GM21447 (cell line): Measurements from ENCODE around the gene CHRNA9.

Experiments
- ATAC-seq: cut with Tn5 transposase; IDR thresholded peaks from one replicate; pipeline ENCODE4 v1.9.1; 2021; ENCODE audit not compliant: unreplicated experiment

The CHRNA9 gene

DNA sequence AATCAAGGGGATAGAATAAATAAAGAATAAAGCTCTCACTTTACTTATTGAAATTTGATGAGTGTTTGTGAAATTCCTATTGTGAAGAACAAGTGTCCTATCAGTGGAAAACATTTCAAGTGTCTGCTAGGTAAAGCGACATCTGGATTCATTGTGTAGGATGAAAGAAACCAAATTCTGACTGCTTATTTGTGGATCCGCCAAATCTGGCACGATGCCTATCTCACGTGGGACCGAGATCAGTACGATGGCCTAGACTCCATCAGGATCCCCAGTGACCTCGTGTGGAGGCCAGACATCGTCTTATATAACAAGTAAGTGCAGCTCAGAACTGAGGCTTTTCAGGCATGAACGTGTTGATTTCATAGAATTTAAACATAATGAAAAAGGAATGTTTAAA, 1.9 kb downstream of the CHRNA9 start:
- no peak for ATAC-seq

- ATAC-seq = no peak
Measured at GRCh38 chr4:40337523-40337922, 2.4 kb downstream of the CHRNA9 start.

- ATAC-seq = no peak
Measured at GRCh38 chr4:40340030-40340429, 4.9 kb downstream of the CHRNA9 start.

DNA sequence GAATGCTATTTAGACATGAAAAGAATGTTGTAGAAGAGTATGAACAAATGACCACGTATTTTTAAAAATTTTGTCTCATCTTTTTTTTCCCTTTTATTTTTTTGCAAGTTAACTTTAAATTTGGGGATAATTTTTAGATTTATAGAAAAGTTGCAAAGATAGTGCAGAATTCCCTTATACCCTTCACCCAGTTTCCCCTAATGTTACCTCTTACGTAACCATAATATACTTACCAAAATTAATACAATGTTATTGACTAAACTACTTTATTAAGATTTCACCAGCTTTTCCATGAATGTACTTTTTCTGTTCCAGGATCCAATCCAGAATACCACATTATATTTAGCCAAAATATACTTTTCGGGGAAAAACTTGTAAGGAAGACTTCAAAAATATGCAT, 12.3 kb downstream of the CHRNA9 start:
- ATAC-seq = no peak

GRCh38 chr4:40348000-40348399, 12.9 kb downstream of the CHRNA9 start:
- no peak for ATAC-seq

GRCh38 chr4:40349561-40350198, 14.5 kb downstream of the CHRNA9 start:
- no peak for ATAC-seq

DNA sequence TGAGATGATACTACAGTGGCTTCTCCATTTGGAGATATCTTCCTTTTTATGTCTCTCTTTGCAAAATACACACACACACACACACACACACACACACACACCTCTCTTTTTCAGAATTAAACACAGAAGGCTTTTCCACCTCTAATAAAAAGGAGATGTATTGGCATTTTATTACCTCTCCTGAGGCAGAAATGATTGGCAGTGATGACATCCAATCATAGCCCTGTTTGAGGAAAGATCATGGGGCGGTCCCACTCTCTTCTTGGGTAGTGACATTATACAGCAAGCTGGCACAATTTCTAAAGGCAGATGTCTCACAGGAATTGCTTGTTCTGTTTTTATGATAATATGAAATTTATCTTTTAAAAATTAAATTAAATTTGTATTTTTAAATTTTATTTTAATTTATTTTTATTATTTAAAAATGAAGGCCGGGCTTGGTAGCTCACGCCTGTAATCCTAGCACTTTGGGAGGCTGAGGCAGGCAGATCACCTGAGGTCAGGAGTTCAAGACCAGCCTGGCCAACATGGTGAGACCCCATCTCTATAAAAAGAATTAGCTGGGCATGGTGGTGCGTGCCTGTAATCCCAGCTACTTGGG, 15.6 kb downstream of the CHRNA9 start:
- no peak for ATAC-seq

DNA sequence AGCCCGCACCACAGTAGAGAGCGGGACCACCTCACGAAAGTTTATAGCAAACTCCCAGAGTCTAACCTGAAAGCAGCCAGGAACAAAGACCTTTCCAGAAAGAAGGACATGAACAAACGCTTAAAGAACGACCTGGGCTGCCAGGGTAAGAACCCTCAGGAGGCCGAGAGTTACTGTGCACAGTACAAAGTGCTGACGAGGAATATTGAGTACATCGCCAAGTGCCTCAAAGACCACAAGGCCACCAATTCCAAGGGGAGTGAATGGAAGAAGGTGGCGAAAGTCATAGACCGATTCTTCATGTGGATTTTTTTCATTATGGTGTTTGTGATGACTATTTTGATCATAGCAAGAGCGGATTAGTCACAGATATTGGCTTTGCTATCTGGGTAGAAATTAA, 19.0 kb downstream of the CHRNA9 start:
- ATAC-seq = no peak

DNA sequence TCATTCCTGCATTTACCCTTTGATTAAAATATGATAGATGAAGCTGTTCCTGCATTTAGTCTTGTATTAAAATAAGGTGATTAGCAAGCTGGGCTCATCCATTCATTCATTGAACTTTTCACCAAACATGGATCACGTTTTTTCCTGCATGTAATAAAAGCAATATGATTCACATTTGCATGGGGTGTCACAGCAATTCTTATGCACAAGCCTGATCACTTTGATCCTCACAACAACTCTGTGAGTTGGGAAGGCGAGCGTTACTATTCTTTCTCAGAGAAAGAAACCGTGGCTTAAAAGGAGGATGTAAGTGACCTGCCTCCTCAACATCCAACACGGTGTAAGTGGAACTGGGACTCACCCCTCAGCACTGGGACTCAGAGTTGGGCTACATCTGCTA, 20.0 kb downstream of the CHRNA9 start:
- no peak for ATAC-seq

DNA sequence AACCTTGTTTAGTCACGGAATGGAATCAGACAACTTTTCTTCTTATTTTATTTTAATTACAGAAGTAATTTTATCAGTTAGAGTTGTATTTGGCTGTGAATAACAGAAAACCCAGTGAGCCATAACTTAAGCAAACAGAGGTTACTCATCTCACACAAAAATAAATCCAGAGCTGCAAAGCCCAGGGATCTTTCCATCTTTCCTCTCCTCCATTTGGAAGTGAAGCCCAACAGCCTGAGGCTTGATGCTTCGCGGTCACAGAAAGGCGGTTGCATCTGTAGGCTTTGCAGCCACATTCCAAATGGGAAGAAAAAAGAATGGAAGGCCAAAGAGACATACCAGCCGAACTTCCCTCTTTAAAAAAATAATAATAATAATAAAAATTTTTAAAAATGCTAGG, 22.6 kb downstream of the CHRNA9 start:
- ATAC-seq = no peak

- no peak for ATAC-seq
Measured at GRCh38 chr4:40361338-40361737, 26.2 kb downstream of the CHRNA9 start.

GRCh38 chr4:40363382-40363920, 28.3 kb downstream of the CHRNA9 start:
- no peak for ATAC-seq

- no peak for ATAC-seq
Measured at GRCh38 chr4:40363945-40364344, 28.8 kb downstream of the CHRNA9 start.

DNA sequence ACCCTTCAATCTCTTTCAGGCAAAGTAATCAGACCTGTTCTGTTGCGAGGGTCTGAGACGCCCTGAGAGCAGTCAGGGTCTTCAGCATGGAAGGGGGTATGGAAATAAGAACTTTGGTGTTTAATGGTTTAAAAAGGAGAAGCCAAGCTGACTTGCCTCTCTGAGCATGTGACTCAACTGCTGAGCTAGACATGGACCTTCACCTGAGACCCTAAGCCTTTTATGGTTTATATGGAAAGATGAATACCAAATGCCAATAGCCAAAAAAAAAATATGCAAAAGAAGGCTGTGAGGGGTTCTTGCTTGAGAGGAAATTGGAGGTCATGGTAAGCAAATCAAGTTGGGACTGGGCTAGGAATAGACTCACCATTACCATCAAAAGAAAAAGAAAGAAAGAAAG, 30.6 kb downstream of the CHRNA9 start:
- no peak for ATAC-seq

- ATAC-seq = no peak
Measured at GRCh38 chr4:40367451-40367850, 32.3 kb downstream of the CHRNA9 start.

- ATAC-seq = no peak
Measured at GRCh38 chr4:40369437-40370274, 34.5 kb downstream of the CHRNA9 start.

GRCh38 chr4:40372651-40373050, 37.5 kb downstream of the CHRNA9 start:
- no peak for ATAC-seq

DNA sequence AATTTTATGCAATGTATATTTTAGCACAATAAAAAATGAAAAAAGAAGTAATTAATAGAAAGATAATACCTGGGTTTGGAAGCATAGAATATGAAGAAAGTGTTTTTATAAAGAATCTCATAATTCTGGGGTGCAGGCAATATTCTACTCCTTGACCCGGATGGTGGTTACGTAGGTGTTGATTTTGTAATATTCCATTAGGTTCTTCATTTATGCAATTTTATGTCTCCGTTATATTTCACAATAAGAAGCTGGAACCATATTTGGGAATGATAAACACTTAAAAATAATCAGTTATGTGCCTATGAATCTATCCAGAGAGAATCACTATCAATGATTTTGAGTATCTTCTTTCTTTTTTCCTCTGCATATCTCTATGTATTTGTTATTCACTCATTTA, 38.5 kb downstream of the CHRNA9 start:
- ATAC-seq = no peak

GRCh38 chr4:40375095-40375494, 40.0 kb downstream of the CHRNA9 start:
- ATAC-seq = no peak

DNA sequence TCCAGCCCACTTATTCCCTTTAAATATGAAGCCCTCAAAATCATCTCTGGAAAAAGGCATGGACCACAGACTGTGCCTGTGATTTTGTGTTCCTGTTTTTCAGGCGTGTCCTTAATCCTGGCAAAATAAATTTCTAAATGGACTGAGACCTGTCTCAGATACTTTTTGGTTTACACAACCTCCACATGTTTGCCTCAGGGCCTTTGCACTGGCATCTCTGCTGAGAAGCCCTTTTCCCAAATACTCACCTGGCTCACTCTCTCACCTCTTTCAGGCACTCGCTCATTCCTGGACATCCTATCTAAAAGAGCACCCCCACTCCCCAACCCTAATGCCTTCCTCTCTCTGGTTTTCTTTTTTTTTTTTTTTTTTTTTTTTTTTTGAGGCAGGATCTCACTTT, 40.5 kb downstream of the CHRNA9 start:
- no peak for ATAC-seq

DNA sequence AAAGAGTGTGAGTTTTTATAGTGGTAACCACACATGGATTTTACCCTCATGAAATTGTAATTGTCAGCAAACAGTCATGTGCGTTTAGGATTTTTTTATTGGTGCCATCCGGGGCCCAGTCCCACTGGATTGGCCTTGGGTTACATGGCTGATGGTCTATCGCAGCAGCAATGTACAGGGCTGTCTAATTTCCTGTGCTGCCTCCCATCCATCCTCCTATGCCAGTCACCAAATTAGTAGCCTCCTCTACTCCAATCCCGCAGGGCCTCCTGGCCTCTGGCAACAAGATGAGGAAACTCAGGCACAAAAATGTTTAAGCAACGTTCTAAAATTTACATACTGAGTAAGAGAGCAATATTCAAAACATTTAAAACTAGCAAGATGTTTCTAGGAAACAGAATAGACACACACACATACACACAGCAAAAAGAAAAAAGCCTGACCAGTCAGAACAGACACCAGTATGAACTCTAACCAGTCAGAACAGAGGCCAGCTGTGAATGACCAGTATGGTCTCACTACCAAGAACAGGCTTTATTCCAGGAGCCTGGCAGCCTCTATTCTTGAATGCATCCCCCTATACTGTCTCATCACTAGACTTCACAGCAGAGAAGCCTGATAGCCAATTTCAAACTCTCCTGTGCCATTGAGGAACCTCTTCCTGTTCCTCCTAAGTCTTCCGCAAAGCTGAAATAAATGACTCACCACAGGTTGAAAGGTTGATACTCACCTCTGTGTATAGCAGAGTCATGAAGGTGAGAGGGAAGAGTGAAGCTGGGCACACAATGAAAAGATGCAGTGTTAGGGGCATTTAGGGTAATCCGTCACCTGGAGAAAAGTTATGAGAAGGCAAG, 42.6 kb downstream of the CHRNA9 start:
- no peak for ATAC-seq
